HepG2 (cell line): ENCODE measurements around the gene SNRPD2. TPM values are rescaled to one million over a fixed set of nuclear protein-coding genes. Genes with fewer than 3 reads are reported as not detected.

ENCODE experiments used
- CREB3 ChIP-seq: sonication (generic); formaldehyde crosslinking; IDR thresholded peaks from 2 replicates; pipeline ENCODE4 v1.5.0; 2020; ENCODE audit warnings: missing genetic modification reagents
- KLF9 ChIP-seq: IDR thresholded peaks from 2 replicates; pipeline ENCODE4 v1.6.1; 2016; ENCODE audit warnings: low read depth
- NFE2L2 ChIP-seq: fragments of 150-350 bp; IDR thresholded peaks from 2 replicates; pipeline ENCODE4 v1.6.1; 2014; ENCODE audit warnings: low read length
- PCBP2 ChIP-seq: fragments of 200-400 bp; formaldehyde crosslinking; optimal IDR thresholded peaks from 2 replicates; pipeline ENCODE3; 2018; ENCODE audit warnings: low read length, low read depth; ENCODE audit not compliant: poor library complexity, severe bottlenecking
- PRMT3 ChIP-seq: sonication (generic); formaldehyde crosslinking; IDR thresholded peaks from 2 replicates; pipeline ENCODE4 v1.8.1; 2022; ENCODE audit warnings: low read depth, mild to moderate bottlenecking, moderate library complexity, missing genetic modification reagents, borderline replicate concordance
- TAF1 ChIP-seq: sonication (generic); formaldehyde crosslinking; IDR thresholded peaks from 2 replicates; pipeline ENCODE4 v1.4.0; 2020; ENCODE audit warnings: missing genetic modification reagents
- TCF7L2 ChIP-seq: IDR thresholded peaks from 2 replicates; pipeline ENCODE4 v1.6.1; 2011; ENCODE audit warnings: mild to moderate bottlenecking, low read depth, low read length, moderate library complexity
- XRCC5 ChIP-seq: fragments of 200-400 bp; formaldehyde crosslinking; optimal IDR thresholded peaks from 2 replicates; pipeline ENCODE3; 2017; ENCODE audit warnings: mild to moderate bottlenecking, low read length
- ZBTB4 ChIP-seq: sonication (generic); formaldehyde crosslinking; IDR thresholded peaks from 2 replicates; pipeline ENCODE4 v1.4.0; 2020; ENCODE audit warnings: missing genetic modification reagents, mild to moderate bottlenecking, borderline replicate concordance
- ZBTB40 ChIP-seq, 2 experiments: fragments of 450-650 bp in 1 of 2; sonication (generic) in 1 of 2; formaldehyde crosslinking in 1 of 2; IDR thresholded peaks; 2 replicates each; pipeline versions ENCODE4 v1.6.1 to v1.8.0; 2016 to 2022; ENCODE audit warnings: antibody characterized with exemption in 1 of 2, mild to moderate bottlenecking in 1 of 2, missing genetic modification reagents in 1 of 2
- ZEB1 ChIP-seq: IDR thresholded peaks from 2 replicates; pipeline ENCODE4 v1.6.1; 2012; ENCODE audit warnings: mild to moderate bottlenecking, low read depth, inconsistent platforms; ENCODE audit not compliant: insufficient replicate concordance
- ZKSCAN5 ChIP-seq: sonication (generic); formaldehyde crosslinking; IDR thresholded peaks from 2 replicates; pipeline ENCODE4 v1.5.1; 2020; ENCODE audit warnings: mild to moderate bottlenecking, missing genetic modification reagents
- polyA plus RNA-seq, 8 experiments: library from polyadenylated mRNA; depleted of rRNA in 3 of 8; stranded (reverse) in 7 of 8; unstranded in 1 of 8; fragments of >200 nt; fragmentation: Illumina TruSeq in 4 of 8; extraction: Trizol in 4 of 8; gene quantifications; 2 replicates each; pipeline versions ENCODE4 v1.2.1 to v1.2.3, GENCODE V29; 2011 to 2016; ENCODE audit warnings: low read depth in 4 of 8, missing spikeins in 1 of 8, mixed read lengths in 1 of 8; ENCODE audit not compliant: insufficient read depth in 1 of 8
- total RNA-seq, 5 experiments: library from RNA; depleted of rRNA; stranded (reverse); fragments of >200 nt; fragmentation: Illumina TruSeq; extraction: Trizol; gene quantifications; 2 replicates each; pipeline ENCODE4 v1.2.3, GENCODE V29; 2016; ENCODE audit warnings: low read depth in 1 of 5

SNRPD2 gene
- total and polyA plus RNA-seq, 2 of the 13 experiments (the other 11 are each of a cell fraction or from before 2014, with no cell fraction given), result 299 to 485 TPM

GRCh38 chr19:45717131-45717982 is 25.6 kb upstream of the SNRPD2 start (continued):
- TF ChIP-seq ZBTB4 (CRISPR knock-in tag), result no peak
- TF ChIP-seq NFE2L2, result no peak
- no peak for TF ChIP-seq PRMT3
- TF ChIP-seq KLF9 (CRISPR knock-in tag), result peak; percentile 60; the same call in 1 of the 2 replicates
- no peak for TF ChIP-seq PCBP2
- no peak for TF ChIP-seq ZKSCAN5 (CRISPR knock-in tag)
- no peak for TF ChIP-seq ZEB1
- TF ChIP-seq TAF1 (CRISPR knock-in tag), result peak; percentile 15; the same call in 1 of the 2 replicates
- 0 out of 2 replicates have a peak, but pooled peaks have one; percentile 44 for TF ChIP-seq CREB3
- TF ChIP-seq XRCC5, result peak; percentile 82
- TF ChIP-seq ZBTB40 (IDR thresholded peaks at IDR 0.05), result no peak
- TF ChIP-seq ZBTB40 (CRISPR knock-in tag; IDR thresholded peaks at IDR 0.05), result no peak; the same call in 1 of the 2 replicates
- no peak for TF ChIP-seq TCF7L2
